Dedifferentiated amniotic fluid mesenchymal stem cell (primary cell): Measurements from ENCODE around the gene DMRTB1.

Source experiments
- DNase-seq: peaks from one replicate; pipeline ENCODE4 v3.0.0-alpha.2; 2016; ENCODE audit errors: extremely low spot score

DMRTB1 gene

DNA sequence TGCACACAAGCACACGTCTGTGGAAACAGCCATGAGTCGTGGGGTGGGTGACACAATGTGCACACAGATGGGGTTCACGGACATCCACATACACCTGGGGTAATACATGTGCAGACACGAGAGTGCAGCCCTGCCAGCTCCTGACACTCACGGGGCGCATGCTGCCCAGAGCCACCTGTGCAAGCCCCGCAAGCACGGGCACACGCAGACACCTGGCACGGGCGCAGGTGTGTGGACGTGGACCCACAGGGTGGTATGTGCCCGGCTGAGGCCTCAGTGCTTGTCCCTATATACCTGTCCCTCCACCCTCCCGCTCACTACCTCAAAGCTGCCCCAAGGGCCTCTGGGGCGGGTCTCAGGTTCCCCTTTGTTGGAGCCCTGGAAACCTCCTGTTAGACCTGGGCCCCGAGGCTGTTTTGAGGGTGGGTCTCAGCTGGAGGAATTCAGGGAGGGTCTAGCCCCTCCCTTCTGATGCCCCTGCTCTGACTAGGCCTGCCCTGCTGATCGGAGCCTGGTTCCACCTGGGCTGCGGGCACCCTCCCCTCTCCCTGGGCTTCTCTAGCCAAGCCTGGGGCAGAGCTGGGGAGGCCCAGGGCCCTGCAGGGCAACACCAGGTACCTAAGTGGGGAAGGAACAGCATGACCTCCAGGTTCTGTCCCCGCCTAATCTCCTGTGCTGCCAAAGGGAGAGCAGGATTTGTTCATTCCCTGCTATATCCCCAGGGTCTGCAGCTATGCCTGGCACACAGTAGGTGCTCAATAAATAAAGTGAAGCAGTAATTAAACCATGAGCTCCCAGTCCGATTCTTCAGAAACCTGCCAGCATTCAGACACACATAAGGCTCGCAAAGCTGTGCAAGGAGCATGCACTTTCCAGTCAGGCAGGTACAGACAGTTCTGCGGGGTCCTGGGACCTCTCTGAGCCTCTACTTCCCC, 49.1 kb downstream of the DMRTB1 start:
- DNase-seq: no peak

DNA sequence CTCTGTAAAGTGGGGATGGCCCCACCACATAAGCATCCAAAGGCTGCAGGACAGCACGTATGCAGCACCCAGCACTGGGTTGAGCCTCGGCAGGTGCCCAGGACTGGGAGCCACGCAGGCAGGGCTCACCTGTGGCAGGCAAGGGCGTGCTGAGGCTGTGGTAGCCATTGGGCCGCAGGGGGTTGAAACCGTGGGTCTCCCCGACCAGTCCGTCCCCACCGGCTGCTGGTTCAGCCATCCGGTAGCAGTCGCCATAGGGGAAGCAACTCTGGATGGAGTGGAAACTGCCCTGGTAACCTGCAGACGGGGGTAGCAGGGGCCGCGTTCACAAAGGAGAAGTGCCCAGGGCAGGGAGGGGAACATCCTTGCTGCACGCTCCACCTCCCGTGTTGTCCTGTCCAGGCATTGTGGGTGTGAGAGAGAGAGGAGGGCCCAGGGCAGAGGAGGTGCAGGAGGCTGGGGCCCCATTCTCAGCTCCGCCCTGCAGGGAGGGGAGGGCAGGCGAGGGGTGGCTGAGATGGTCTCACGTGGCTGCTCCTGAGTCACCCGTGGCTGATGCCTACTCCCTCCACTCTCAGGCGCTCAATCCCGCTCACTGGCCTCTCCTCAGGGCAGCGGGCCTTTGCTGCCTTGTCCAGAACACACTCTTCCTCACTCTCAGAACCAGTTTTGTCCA, 49.9 kb downstream of the DMRTB1 start:
- DNase-seq: no peak

DNA sequence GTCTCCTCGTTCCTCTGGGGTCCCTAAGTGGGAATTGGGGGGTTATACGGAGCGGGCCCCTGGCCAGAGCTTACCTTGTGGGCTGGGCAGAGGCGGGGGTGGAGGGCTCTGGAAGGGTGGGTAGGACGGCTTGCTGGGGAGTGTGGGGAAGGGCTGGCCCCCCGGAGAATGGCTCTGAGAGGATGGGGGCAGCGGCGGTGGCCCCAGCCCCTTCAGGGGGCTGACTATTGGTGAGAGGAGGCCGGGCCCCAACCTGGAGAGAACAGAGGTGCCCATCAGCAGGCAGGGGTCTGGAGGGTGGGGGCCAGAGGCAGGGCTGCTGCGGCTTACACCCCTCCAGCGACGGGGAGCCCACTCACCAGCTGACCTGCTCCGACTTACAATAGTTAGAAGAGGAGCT, 50.6 kb downstream of the DMRTB1 start:
- no peak for DNase-seq

DNA sequence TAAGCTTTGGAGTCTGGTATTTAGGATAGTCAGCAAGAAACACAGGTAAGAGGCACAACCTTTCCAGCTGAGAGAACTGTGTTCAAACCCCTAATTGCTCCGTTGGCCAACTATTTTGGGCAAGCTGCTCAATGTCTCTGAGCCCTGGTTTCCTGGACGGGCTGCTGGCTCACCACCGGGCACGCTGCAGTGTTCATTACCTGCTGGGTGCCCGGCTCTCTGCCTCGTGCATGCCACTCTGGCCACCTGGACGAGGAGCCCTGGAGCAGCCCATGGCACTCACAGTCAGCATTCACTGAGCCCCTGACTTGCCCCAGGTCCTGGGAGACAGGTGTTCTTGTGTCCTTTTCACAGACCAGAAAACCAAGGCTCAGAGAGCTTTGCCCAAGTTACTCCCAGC, 51.0 kb downstream of the DMRTB1 start:
- no peak for DNase-seq

DNA sequence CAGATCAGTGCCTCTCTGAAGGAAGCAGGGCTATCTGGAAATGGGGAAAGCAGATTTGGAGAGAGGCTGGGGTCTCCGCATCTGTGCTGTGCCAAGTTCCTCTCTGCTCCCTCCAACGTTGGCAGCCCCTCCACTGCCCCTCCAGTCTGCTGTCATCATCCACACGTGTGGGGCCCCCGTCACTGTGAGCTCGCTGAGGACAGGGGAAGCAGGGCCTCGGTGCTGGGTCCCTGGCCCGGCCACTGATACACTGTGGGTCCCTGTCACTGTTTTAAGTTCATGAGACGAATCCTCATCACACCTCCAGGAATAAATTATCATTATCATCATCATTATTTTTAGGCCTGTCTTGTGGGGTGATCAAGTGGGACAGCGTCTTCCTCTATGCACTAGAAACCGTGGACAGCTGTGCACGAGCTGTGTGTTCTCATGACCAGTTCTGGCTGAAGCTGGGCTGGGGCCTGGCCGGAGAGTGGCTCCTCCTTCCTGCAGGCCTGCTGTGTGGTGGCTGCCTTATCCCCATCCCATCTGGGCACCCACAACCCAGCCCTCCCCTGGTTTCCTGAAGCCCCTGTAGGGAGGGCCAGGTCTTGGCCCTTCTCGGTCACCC, 52.2 kb downstream of the DMRTB1 start:
- no peak for DNase-seq

DNA sequence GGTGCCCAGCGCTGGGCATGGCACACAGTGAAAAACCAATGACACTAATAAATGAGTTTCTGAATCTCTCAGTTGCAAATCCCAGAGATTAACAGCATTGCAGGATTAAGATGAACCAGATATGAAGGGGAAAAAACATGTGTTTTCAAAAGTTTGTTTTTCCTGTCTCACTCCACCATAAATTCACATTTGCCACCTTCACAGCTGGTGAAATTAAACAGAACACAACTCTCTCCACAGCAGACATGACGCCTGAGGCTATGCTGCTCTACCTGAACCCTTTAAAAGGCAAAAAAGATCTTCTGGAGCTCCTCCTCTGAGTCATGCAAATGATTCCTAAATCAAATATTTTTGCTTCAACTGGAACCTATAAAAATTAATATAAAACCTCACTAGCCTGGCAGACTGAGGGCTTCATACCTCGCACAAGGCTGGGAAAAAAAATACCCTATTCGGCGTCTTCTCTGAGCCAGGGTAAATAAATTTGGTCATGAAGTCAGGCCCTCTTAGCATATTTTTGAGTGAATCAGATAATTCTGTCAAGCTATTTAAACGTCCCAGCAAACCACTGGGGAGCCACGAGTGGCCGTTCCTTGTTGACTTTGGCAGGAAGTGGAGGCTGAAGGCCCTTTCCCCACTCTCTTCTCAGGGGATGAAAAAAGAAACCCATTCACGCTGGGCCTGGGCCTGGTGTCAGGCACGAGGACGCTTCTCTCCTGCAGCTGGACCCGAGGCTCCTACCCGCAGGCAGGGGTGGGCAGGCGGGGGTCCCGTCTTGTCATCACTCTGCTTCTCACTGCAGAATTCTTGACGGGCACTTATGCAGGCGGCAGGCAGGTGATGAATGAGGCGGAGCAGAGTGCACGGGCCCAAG, 53.0 kb downstream of the DMRTB1 start:
- DNase-seq: peak; percentile 60

DNA sequence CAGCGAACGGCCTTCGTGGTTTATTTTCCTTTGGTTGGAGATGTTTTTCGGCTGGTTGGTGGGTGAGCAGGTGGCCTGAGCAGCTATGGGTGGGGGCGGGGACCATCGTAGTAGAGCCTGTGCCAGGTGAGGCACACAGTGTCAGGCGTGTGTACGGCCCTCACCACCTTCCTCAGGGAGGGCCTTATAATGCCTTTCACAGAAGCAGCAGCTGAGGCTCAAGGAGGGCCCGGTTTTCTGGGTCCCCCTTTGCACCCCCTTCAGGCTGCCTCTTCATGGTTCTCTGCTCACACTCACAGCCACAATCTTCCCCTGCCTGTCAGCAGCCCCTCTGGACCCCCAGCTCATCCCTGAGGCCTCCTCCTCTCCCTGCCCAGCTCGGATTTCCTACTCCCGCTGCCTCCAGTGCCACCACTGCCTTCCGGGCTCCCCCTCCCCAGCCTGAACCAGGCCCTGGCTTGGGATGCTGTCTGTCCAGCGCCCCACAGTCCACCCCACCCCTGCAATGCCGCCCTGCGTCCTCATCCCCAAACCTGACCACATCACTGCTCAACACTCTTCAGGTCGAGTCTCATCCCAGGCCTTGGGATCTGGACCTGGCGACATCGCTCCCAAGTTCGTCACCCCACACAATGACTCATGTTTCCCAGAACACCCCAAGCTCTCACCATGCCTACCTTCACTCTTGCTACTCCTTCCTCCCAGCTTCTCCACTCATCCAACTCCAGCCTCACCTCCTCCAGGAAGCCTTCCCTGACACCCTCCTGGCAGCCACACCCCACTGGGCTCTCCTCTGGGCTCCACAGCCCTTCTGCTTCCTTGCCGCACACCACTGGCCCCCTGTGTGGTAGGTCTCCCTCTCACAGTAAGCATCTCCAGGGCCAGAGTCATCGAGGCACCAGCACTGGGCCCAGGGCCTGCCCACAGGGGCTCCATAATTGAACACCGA, 53.9 kb downstream of the DMRTB1 start:
- DNase-seq: no peak

DNA sequence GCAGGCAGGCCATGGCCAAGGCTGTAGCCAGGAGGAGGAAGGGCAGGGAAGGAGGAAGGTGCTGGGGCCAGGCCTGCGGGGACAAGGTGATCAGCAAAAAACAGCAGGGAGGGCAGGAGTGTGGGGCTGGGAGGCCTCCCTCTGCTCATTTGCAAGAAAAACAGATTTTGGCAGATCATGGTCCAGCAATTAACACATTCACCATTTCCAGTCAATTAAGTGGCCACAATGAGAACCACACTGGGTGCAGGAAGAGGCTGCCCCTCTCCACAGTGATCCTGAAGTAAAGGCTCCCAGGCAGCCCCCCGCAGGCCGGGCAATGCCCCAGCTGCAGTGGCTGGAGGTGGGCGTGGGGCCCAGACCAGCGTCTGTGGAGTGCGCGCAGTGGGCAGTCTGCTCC, 54.6 kb downstream of the DMRTB1 start:
- no peak for DNase-seq

DNA sequence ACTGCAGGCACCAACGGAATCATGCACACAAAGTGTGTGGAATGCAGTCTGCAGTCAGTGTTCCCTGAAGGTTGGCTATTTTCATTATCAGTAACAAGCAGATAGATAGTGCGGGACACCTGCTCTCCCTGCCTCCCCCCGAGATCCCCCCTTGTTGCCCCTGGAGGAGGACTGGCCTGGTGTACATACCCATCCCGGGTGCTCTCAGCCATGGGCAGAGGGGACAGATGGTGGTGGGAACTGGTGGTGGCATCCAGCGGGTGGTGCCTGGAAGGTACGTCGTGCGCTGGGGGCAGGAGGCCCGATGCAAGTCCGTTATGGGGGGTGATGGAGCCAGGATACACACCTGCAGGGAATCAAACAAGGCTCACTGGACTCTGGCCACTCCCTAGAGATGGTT, 55.2 kb downstream of the DMRTB1 start:
- DNase-seq: no peak

DNA sequence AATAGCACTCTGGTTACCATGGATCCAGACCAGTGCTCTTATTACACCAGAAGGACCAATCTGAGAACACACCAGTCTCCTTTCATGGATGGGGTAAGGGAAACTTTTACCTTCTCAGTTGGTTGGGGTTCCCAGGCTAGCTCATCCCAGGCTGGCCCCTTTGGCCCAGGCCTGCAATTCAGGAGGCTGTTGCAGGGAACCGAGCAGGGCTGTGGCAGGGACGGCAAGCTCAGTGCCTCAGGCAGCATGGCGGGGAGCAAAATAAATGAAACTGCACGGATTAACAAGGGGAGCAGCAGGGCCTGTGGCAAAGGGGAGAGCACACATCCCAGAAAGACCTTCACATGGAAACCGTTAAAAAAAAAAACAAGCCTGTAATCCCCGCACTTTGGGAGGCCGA, 57.0 kb downstream of the DMRTB1 start:
- DNase-seq: no peak
